HG03457 (cell line): ENCODE data around the gene HIBCH.
"Not testable (repeated sequence)": the region's sequence is repeated elsewhere in the genome, so short reads cannot be mapped to it uniquely, and the experiment has no call there.

Source experiments
- ATAC-seq: cut with Tn5 transposase; IDR thresholded peaks from one replicate; pipeline ENCODE4 v1.9.1; 2021; ENCODE audit warnings: moderate number of reproducible peaks; ENCODE audit not compliant: unreplicated experiment

HIBCH gene

GRCh38 chr2:190165491-190165890, 154.1 kb downstream of the HIBCH start:
- no peak for ATAC-seq

GRCh38 chr2:190162851-190163250, 156.8 kb downstream of the HIBCH start:
- no peak for ATAC-seq

GRCh38 chr2:190159453-190159852, 160.2 kb downstream of the HIBCH start:
- ATAC-seq: no peak

- ATAC-seq: no peak
Observed at GRCh38 chr2:190158798-190159434, 160.7 kb downstream of the HIBCH start.

- ATAC-seq: not testable (repeated sequence)
Observed at GRCh38 chr2:190157613-190158528, 161.8 kb downstream of the HIBCH start.

GRCh38 chr2:190156530-190157212, 163.0 kb downstream of the HIBCH start:
- ATAC-seq: no peak
